GOT3 (cell line): Measurements from ENCODE around the gene TGFBRAP1.

Source experiments
- DNase-seq: peaks from one replicate; lab custom pipeline; 2025; ENCODE audit warnings: mixed read lengths; lab: John Stamatoyannopoulos, UW

TGFBRAP1 gene

GRCh38 chr2:105315314-105315713, 14.2 kb downstream of the TGFBRAP1 start:
- DNase-seq = no peak

GRCh38 chr2:105313877-105314276, 15.7 kb downstream of the TGFBRAP1 start:
- no peak for DNase-seq

GRCh38 chr2:105309147-105309545, 20.4 kb downstream of the TGFBRAP1 start:
- no peak for DNase-seq

- DNase-seq = no peak
Measured at GRCh38 chr2:105308382-105309146, 21.0 kb downstream of the TGFBRAP1 start.

GRCh38 chr2:105307962-105308361, 21.6 kb downstream of the TGFBRAP1 start:
- no peak for DNase-seq

GRCh38 chr2:105307550-105307949, 22.0 kb downstream of the TGFBRAP1 start:
- DNase-seq = no peak

GRCh38 chr2:105307146-105307545, 22.4 kb downstream of the TGFBRAP1 start:
- DNase-seq = no peak

- DNase-seq = no peak
Measured at GRCh38 chr2:105301646-105302045, 27.9 kb downstream of the TGFBRAP1 start.

- DNase-seq = no peak
Measured at GRCh38 chr2:105299290-105299689, 30.2 kb downstream of the TGFBRAP1 start.

GRCh38 chr2:105298017-105298416, 31.5 kb downstream of the TGFBRAP1 start:
- DNase-seq = no peak

GRCh38 chr2:105297216-105297615, 32.3 kb downstream of the TGFBRAP1 start:
- no peak for DNase-seq

- no peak for DNase-seq
Measured at GRCh38 chr2:105296017-105296611, 33.4 kb downstream of the TGFBRAP1 start.

GRCh38 chr2:105294844-105295481, 34.6 kb downstream of the TGFBRAP1 start:
- DNase-seq = no peak

GRCh38 chr2:105294046-105294445, 35.5 kb downstream of the TGFBRAP1 start:
- DNase-seq = no peak

- no peak for DNase-seq
Measured at GRCh38 chr2:105291981-105292380, 37.6 kb downstream of the TGFBRAP1 start.

GRCh38 chr2:105290981-105291660, 38.4 kb downstream of the TGFBRAP1 start:
- no peak for DNase-seq

GRCh38 chr2:105288133-105288532, 41.4 kb downstream of the TGFBRAP1 start:
- no peak for DNase-seq

- no peak for DNase-seq
Measured at GRCh38 chr2:105287692-105288091, 41.8 kb downstream of the TGFBRAP1 start.

GRCh38 chr2:105283532-105283931, 46.0 kb downstream of the TGFBRAP1 start:
- DNase-seq = no peak

GRCh38 chr2:105280281-105280680, 49.3 kb downstream of the TGFBRAP1 start:
- DNase-seq = no peak

- DNase-seq = no peak
Measured at GRCh38 chr2:105279126-105279525, 50.4 kb downstream of the TGFBRAP1 start.

- DNase-seq = no peak
Measured at GRCh38 chr2:105278654-105279053, 50.9 kb downstream of the TGFBRAP1 start.

- no peak for DNase-seq
Measured at GRCh38 chr2:105274046-105274445, 55.5 kb downstream of the TGFBRAP1 start.
